HG02943 (cell line): ENCODE results near the gene METTL21A.

Experiments
- ATAC-seq: cut with Tn5 transposase; IDR thresholded peaks from one replicate; pipeline ENCODE4 v1.9.1; 2021; ENCODE audit warnings: mild to moderate bottlenecking, low read depth, moderate library complexity; ENCODE audit not compliant: unreplicated experiment

The METTL21A gene

DNA sequence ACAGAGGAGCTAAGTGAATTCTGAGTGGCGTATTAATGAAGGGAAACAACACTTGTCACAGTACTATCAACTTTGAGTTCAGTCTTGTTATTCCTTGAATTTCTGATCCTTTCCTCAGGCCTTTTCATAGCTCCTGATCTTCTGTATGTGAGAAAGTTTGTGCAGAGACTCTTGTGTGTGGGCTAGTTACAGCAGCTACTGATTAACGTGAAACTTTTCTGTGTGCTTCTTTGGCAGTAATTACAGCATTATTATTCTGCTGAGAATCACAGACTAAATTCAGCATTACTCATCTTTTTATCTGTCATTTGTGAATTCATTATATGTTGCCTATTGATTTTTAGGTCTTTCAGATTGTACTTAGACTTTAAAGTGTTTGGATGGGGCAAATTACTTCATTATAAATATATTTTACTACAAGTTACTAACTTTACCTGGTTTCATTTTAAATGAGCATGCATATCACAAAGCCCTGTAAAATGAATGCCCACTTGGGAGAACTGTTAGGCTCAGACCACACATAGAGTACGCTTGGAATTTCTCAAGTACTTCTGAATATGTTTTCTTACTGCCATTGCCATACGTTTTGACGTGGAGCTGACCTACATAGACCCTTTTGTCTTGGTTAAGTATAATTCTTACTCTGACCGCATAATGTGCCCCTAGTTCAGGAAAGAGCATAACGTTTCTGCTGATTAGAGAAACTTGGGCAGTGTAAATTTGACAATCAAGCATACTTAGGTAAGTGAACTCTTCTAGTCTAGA lies 59.3 kb downstream of the METTL21A start:
- ATAC-seq: no peak
